OCI-LY3 (cell line): ENCODE data around the gene TMEM239.
"Not testable (repeated sequence)": the region's sequence is repeated elsewhere in the genome, so short reads cannot be mapped to it uniquely, and the experiment has no call there.

Source experiments
- H2AFZ ChIP-seq: fragments of 200-600, 300-600 bp; shearing (Covaris generic); 2 replicates; pipeline ENCODE4 v1.6.0; 2014; ENCODE audit warnings: antibody characterized with exemption, low read depth, low read length
- H3K27ac ChIP-seq: fragments of 200-600, 300-600 bp; sonication (generic); 2 replicates; pipeline ENCODE4 v1.5.1; 2014; ENCODE audit warnings: mild to moderate bottlenecking, low read length, moderate library complexity, mixed read lengths
- H3K27me3 ChIP-seq: fragments of 200-600, 300-600 bp; sonication (generic); 2 replicates; pipeline ENCODE4 v1.6.1; 2014; ENCODE audit warnings: low read depth, low read length, mixed read lengths
- H3K36me3 ChIP-seq: fragments of 200-600, 300-600 bp; sonication (generic); replicated peaks from 2 replicates; pipeline ENCODE3; 2014; ENCODE audit warnings: low read depth, low read length, mixed read lengths
- H3K4me1 ChIP-seq: fragments of 300-600, 200-600 bp; sonication (generic); 2 replicates; pipeline ENCODE4 v1.6.1; 2014; ENCODE audit warnings: low read length, mixed read lengths
- H3K4me2 ChIP-seq: fragments of 200-600, 300-600 bp; sonication (generic); 2 replicates; pipeline ENCODE4 v1.6.1; 2014; ENCODE audit warnings: low read length, mixed read lengths
- H3K4me3 ChIP-seq: fragments of 300-600, 200-600 bp; sonication (generic); 2 replicates; pipeline ENCODE4 v1.5.1; 2014; ENCODE audit warnings: antibody characterized with exemption, mild to moderate bottlenecking, low read length, moderate library complexity
- H3K79me2 ChIP-seq: fragments of 300-600, 200-600 bp; shearing (Covaris generic); 2 replicates; pipeline ENCODE4 v1.6.1; 2014; ENCODE audit warnings: mild to moderate bottlenecking, low read length, mixed read lengths
- H3K9ac ChIP-seq: fragments of 300-600, 200-600 bp; shearing (Covaris generic); 2 replicates; pipeline ENCODE4 v1.6.0; 2014; ENCODE audit warnings: mild to moderate bottlenecking, low read length, moderate library complexity
- H3K9me3 ChIP-seq: fragments of 200-600, 300-600 bp; shearing (Covaris generic); 2 replicates; pipeline ENCODE4 v1.6.1; 2014; ENCODE audit warnings: low read length, mixed read lengths; ENCODE audit not compliant: insufficient read depth
- H4K20me1 ChIP-seq: fragments of 200-600, 300-600 bp; sonication (generic); 2 replicates; pipeline ENCODE4 v1.6.1; 2016; ENCODE audit warnings: low read length, mixed read lengths; ENCODE audit not compliant: insufficient read depth
- CTCF ChIP-seq: fragments of 200-600, 300-600 bp; sonication (generic); IDR thresholded peaks from 2 replicates; pipeline ENCODE4 v1.5.1; 2014; ENCODE audit warnings: antibody characterized with exemption, low read length, low read depth
- EZH2phosphoT487 ChIP-seq: fragments of 200-600 bp; shearing (Covaris generic); IDR thresholded peaks from 2 replicates; pipeline ENCODE4 v1.6.1; 2018; ENCODE audit warnings: antibody characterized with exemption, mixed run types, low read depth

Gene TMEM239

GRCh38 chr20:2822073-2822472 lies 5.9 kb downstream of the TMEM239 start:
- Histone ChIP-seq H3K4me1 (peaks cover 8% of the 10 kb centered on the region), H4K20me1 (no peaks in the 10 kb centered on the region), H3K27me3 (no peaks in the 10 kb centered on the region; the same call in 1 of the 2 replicates), H3K4me2 (no peak overlapping the region), H3K4me3 (no peak overlapping the region), H3K79me2 (no peaks in the 10 kb centered on the region), H3K9ac (no peak overlapping the region), H2AFZ (no peak overlapping the region), H3K36me3 (no peaks in the 10 kb centered on the region), H3K9me3 (no peaks in the 10 kb centered on the region), H3K27ac (no peak overlapping the region)
- TF ChIP-seq CTCF (no peak), EZH2phosphoT487 (no peak)

- H3K79me2 ChIP-seq = no peaks in the 10 kb centered on the region
- H3K4me1 ChIP-seq = peaks cover 11% of the 10 kb centered on the region
- TF ChIP-seq CTCF (no peak), EZH2phosphoT487 (no peak)
- H4K20me1 ChIP-seq = no peaks in the 10 kb centered on the region
- H3K27me3 ChIP-seq = peaks cover 18% of the 10 kb centered on the region
- no peaks in the 10 kb centered on the region for H3K9me3 ChIP-seq
- H3K36me3 ChIP-seq = no peaks in the 10 kb centered on the region
- H3K27ac ChIP-seq = no peak overlapping the region
- no peak overlapping the region for H3K4me3 ChIP-seq
- no peak overlapping the region for H2AFZ ChIP-seq
- H3K4me2 ChIP-seq = no peak overlapping the region
- H3K9ac ChIP-seq = no peak overlapping the region
Measured at GRCh38 chr20:2825761-2826160, 9.6 kb downstream of the TMEM239 start.

DNA sequence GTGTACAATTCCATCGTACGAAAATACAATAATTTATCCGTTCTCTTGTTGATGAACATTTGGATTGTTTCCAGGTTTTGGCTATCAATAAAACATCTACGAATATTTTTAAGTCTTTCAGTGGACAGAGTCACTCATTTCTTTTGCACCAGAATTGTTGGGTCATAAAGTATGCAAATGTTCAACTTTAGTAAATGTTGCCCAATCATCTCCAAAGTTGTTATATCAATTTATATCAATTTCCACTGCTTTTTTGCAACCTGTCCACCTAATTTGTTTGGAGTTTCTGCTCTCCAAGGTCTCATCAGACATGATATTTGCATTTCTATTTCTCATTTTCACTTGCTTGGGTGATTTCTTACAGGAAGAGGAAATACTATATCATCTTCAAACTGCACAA lies 10.5 kb downstream of the TMEM239 start:
- TF ChIP-seq CTCF (no peak), EZH2phosphoT487 (no peak)
- H3K79me2 ChIP-seq = no peaks in the 10 kb centered on the region
- no peak overlapping the region for H3K9ac ChIP-seq
- no peak overlapping the region for H2AFZ ChIP-seq
- H3K4me2 ChIP-seq = peak overlapping the region; percentile 23
- H3K36me3 ChIP-seq = no peaks in the 10 kb centered on the region
- H3K4me3 ChIP-seq = no peak overlapping the region
- no peaks in the 10 kb centered on the region for H3K9me3 ChIP-seq
- H3K4me1 ChIP-seq = peaks cover 11% of the 10 kb centered on the region
- no peak overlapping the region for H3K27ac ChIP-seq
- peaks cover 18% of the 10 kb centered on the region for H3K27me3 ChIP-seq
- H4K20me1 ChIP-seq = no peaks in the 10 kb centered on the region

DNA sequence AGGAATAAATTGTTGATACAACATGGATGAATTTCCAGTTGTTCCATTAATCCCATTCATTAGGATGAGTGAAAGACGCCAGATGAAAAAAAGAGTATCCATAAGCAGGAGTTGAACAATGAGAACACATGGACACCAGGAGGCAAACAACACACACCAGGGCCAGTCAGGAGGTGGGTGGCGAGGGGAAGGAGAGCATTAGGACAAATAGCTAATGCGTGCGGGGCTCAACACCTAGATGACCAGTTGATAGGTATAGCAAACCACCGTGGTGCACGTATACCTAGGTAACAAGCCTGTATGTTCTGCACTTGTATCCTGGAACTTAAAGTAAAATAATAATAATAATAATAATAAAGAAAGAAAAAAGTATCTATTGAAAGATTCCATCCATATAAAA lies 13.2 kb downstream of the TMEM239 start:
- Histone ChIP-seq H3K27me3 (peaks cover 18% of the 10 kb centered on the region), H3K9me3 (no peaks in the 10 kb centered on the region), H2AFZ (no peak overlapping the region), H3K36me3 (peaks cover 4% of the 10 kb centered on the region), H4K20me1 (no peaks in the 10 kb centered on the region), H3K4me2 (no peak overlapping the region), H3K27ac (no peak overlapping the region), H3K4me1 (peaks cover 26% of the 10 kb centered on the region), H3K4me3 (no peak overlapping the region), H3K79me2 (no peaks in the 10 kb centered on the region), H3K9ac (no peak overlapping the region)
- TF ChIP-seq CTCF (no peak), EZH2phosphoT487 (no peak)

- H3K79me2 ChIP-seq, H3K4me2 ChIP-seq, H3K27ac ChIP-seq, H3K4me3 ChIP-seq, H3K9me3 ChIP-seq, H2AFZ ChIP-seq, H4K20me1 ChIP-seq, H3K9ac ChIP-seq: not testable (repeated sequence)
- H3K4me1 ChIP-seq = peaks cover 26% of the 10 kb centered on the region
- peaks cover 18% of the 10 kb centered on the region for H3K27me3 ChIP-seq
- peaks cover 13% of the 10 kb centered on the region for H3K36me3 ChIP-seq
Measured at GRCh38 chr20:2831206-2831605, 15.0 kb downstream of the TMEM239 start.
